LNCaP clone FGC (cell line): ENCODE results near the gene BEAN1.

Experiments
- DNase-seq: peaks from one replicate; pipeline ENCODE4 v3.0.0-alpha.2; 2011; ENCODE audit warnings: low read depth
- H3K4me3 ChIP-seq: 2 replicates; pipeline ENCODE4 v1.5.1; 2011; ENCODE audit warnings: mild to moderate bottlenecking, low read depth, low read length, control low read depth
- TF ChIP-seq, protein P1 (sequence below): IDR thresholded peaks from 2 replicates; pipeline ENCODE4 v1.5.1; 2012; ENCODE audit warnings: mild to moderate bottlenecking; ENCODE audit not compliant: control insufficient read depth, insufficient read depth; ENCODE audit errors: extremely low read depth

Gene BEAN1

DNA sequence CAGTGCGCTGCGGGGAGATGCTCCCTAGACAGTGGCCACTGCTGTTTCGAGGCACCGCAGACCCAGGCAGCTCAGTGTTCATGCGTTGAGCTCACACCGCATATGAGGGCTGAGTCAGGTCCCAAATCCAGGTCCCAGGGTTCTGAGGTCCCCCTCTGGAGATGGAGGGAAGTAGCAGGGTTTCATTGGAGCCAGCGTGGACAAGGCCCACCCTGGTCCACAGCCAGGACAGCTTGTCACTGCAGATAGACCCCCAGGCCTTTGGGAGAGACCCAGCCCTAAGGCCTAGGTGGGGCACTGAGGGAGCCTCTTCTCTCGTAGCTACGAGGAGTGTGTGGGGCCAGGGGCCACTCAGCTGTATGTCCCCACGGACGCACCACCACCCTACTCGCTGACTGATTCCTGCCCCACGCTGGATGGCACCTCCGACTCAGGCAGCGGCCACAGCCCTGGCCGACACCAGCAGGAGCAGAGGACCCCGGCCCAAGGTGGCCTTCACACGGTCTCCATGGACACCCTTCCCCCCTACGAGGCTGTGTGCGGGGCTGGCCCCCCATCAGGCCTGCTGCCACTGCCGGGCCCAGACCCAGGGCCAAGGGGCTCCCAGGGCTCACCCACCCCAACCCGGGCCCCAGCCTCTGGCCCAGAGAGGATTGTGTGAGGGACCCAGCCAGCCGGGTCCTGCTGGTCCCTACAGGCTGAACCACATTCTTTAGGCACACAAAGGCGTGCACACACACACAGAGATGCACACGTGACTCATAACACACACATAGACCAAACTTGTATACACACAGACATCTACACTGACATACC is 53.4 kb downstream of the BEAN1 start:
- H3K4me3 ChIP-seq = no peak overlapping the region
- TF ChIP-seq, protein P1, sequence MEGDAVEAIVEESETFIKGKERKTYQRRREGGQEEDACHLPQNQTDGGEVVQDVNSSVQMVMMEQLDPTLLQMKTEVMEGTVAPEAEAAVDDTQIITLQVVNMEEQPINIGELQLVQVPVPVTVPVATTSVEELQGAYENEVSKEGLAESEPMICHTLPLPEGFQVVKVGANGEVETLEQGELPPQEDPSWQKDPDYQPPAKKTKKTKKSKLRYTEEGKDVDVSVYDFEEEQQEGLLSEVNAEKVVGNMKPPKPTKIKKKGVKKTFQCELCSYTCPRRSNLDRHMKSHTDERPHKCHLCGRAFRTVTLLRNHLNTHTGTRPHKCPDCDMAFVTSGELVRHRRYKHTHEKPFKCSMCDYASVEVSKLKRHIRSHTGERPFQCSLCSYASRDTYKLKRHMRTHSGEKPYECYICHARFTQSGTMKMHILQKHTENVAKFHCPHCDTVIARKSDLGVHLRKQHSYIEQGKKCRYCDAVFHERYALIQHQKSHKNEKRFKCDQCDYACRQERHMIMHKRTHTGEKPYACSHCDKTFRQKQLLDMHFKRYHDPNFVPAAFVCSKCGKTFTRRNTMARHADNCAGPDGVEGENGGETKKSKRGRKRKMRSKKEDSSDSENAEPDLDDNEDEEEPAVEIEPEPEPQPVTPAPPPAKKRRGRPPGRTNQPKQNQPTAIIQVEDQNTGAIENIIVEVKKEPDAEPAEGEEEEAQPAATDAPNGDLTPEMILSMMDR = no peak
- DNase-seq = no peak

DNA sequence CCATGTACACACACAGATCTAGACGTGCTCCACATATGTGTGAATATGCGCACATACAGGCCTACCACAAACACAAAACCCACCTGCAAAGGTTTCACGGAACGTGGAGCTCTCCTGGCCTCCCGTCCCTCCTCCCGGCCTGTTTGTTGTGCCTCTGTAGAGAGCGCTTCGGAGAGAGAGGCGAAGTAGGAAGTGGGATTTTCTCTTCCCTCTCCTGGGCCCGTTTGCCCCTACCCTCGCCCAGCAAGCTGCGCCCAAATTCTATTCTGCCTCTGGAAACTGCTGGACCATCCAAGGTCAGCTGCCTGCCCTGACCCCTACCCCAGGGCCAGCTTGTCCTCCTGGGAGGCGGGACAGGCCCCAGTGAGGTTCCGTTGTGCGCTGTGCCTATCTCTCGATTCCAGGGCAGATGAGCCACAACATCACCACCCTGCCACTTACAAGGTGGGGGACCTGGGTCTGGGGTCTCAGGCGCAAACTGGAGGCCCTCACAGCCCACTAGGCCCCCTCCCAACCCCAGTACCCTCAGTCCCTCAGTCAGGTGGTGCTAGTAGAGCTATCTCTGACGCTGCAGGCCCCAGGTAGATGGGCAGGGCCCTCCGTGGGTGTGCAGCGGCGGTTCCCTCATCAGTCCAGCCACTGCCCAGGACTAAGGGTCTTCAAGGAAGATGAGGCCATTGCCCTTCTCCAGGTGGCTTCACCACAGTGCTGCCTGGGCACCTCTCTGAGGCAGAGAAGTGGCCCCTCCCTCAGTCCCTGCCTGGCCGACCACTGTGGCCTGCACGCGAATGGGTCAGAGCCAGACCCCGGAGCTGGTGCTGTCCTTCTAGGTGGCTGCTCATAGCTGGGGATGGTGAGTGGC is 54.2 kb downstream of the BEAN1 start:
- TF ChIP-seq, protein P1 = no peak
- DNase-seq = no peak
- H3K4me3 ChIP-seq = no peak overlapping the region

- no peak overlapping the region for H3K4me3 ChIP-seq
- TF ChIP-seq, protein P1 = no peak
- DNase-seq = no peak
Measured at GRCh38 chr16:66481943-66482390, 54.9 kb downstream of the BEAN1 start.

DNA sequence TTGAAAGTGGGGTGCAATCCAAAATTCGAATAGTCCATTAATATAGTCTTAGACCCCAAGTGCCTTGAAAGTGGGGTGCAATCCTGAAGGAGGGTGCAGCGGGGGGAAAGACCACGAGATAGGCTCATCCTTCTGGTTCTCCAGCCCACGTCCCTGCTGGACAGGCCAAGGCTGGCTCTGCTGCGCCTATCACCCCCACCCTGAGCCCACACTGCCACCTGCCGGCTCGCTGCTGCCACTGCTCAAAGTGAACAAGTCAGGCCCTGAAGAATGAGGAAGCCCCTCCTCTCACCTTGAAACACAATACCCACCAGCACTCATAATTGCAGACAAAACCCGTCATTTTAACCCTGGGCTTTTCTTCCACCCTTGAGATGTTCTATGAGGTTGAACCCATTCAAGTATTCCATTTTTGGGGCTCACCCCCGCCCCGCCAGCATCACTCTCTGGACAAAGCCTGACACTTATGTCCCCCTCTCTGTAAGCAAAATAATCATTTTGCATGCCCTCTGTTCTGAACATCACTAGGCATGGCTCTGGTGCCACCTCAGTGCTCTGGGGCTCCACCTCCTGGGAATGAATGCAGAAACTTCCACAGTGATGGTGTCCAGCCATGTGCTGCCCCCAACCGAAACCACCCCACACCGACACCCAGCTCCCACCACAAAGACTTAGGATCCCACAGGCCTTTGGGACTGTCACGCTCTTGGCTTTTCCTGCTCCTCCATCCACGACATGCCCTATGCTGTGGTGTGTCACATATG is 56.8 kb downstream of the BEAN1 start:
- no peak overlapping the region for H3K4me3 ChIP-seq
- DNase-seq = no peak
- TF ChIP-seq, protein P1 = peak; percentile 99

GRCh38 chr16:66484453-66485213 is 57.5 kb downstream of the BEAN1 start:
- no peak for DNase-seq
- H3K4me3 ChIP-seq = no peak overlapping the region
- TF ChIP-seq, protein P1 = no peak

GRCh38 chr16:66485376-66485775 is 58.3 kb downstream of the BEAN1 start:
- H3K4me3 ChIP-seq = no peak overlapping the region
- DNase-seq = no peak
- TF ChIP-seq, protein P1 = no peak
